Upper lobe of left lung (tissue), 6 donors: ENCODE data around the gene PHLDA1. TPM values are rescaled to one million over a fixed set of nuclear protein-coding genes. Genes with fewer than 3 reads are reported as not detected.

ENCODE experiments used
- ATAC-seq, 2 donors: fragments of 200-7000 bp; cut with Tn5 transposase; one replicate each; pipeline ENCODE4 v1.9.1; 2022; ENCODE audit warnings: mild to moderate bottlenecking in 2 of 2, moderate library complexity in 2 of 2; ENCODE audit not compliant: low FRiP score in 2 of 2
- DNase-seq, 2 donors: peaks; one replicate each; pipeline ENCODE4 v3.0.0-alpha.2; 2019 to 2020
- H3K27ac ChIP-seq, 4 donors: fragments of 200-600 bp; sonication (generic); one replicate each; pipeline ENCODE4 v1.5.1; 2016 to 2019
- H3K27me3 ChIP-seq, 4 donors: fragments of 200-600 bp; sonication (generic); one replicate each; pipeline ENCODE4 v1.5.1; 2017 to 2019
- H3K36me3 ChIP-seq, 4 donors: fragments of 200-600 bp; sonication (generic); one replicate each; pipeline ENCODE4 v1.5.1; 2016 to 2019
- H3K4me1 ChIP-seq, 4 donors: fragments of 200-600 bp; sonication (generic); one replicate each; pipeline ENCODE4 v1.5.1; 2018 to 2019
- H3K4me3 ChIP-seq, 4 donors: fragments of 200-600 bp; sonication (generic); one replicate each; pipeline ENCODE4 v1.5.1; 2017 to 2019; ENCODE audit warnings: mild to moderate bottlenecking in 2 of 4, moderate library complexity in 1 of 4
- H3K9me3 ChIP-seq, 4 donors: fragments of 200-600 bp; sonication (generic); one replicate each; pipeline ENCODE4 v1.5.1; 2018 to 2019
- EP300 ChIP-seq, 4 donors: sonication (generic); formaldehyde crosslinking; IDR thresholded peaks; one replicate each; pipeline ENCODE4 v1.5.1; 2017; ENCODE audit warnings: antibody characterized with exemption in 4 of 4, control low read depth in 2 of 4
- POLR2A ChIP-seq, 4 donors: fragments of 450-650 bp; IDR thresholded peaks; one replicate each; pipeline ENCODE4 v1.5.1; 2016 to 2017; ENCODE audit warnings: antibody characterized with exemption in 4 of 4, mild to moderate bottlenecking in 2 of 4
- POLR2AphosphoS5 ChIP-seq, 2 donors: sonication (generic); formaldehyde crosslinking; IDR thresholded peaks; one replicate each; pipeline ENCODE4 v1.5.1; 2017; ENCODE audit warnings: antibody characterized with exemption in 2 of 2
- WGBS, 2 donors: methylation state at CpG; one replicate each; pipeline ENCODE4 v1.1.5; 2017 to 2018; 5-methylcytosine and 5-hydroxymethylcytosine counted together
- total RNA-seq, 6 donors: library from RNA; depleted of rRNA in 4 of 6; stranded (reverse); fragments of >200 nt in 4 of 6; gene quantifications; one replicate each; pipeline versions ENCODE4 v1.1.0 to v1.2.1, GENCODE V29; 2016 to 2021
- TF ChIP-seq, protein P1 (sequence below), 6 experiments: fragments of 450-650 bp in 4 of 6; fragments of 200-600 bp in 2 of 6; sonication (generic) in 2 of 6; IDR thresholded peaks; one replicate each; pipeline ENCODE4 v1.5.1; 2016 to 2019; ENCODE audit warnings: antibody characterized with exemption in 6 of 6
- donor health status: DM: no; HTN: no; CAD: no; lungs with moderate emphysema.
- donor health status: DM: no; HTN: yes; CAD: no; lungs with severe emphysema.

The PHLDA1 gene
- total RNA-seq, 6 donors from 2014 or later, result 5.2 to 31.2 (median 14.0) TPM

DNA sequence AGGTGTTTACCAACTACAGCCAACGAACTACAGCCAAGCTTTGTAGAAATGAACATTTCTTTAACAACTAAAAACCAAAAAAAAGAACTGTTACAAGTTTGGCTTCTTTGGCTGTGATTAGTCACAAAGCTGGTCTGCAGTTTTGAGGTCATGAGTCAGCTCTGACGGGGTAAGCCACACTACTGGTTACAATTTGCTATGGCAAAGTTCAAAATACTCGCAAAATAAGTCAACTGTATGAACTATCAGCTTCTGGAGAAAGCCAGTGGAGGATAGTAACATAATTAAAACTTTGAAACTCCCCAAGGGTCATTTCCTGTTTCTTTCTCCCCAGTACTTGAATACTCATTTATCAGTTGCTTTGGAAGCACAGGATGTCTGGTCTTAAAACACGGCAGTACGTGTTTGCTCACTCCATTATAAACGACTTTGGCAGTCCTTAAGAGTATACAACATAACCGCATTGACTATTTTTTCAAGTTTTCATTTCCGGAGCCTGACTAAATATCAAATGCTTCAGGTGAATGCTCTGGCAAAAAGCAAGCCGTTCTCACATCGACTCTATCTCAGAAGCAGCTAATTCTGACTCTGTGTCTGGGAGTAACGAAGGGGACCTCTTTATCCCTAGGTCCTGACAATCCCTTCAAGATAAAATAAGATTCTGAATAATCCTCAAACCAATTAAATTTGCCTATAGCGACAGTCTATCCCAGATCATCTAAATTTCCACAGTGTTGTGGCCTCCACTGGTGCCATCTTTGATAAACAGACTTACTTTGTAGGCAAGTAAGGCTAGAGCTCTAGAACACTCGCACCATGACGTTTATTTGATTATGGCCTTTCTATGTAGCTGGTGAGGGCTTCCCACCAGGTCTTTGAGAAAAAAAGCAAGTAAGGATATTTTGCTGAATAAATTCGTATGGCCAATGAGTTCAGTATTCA is 10.6 kb downstream of the PHLDA1 start:
- WGBS, 2 donors, result 39 to 55% methylated on average over 15 of the region's 15 CpGs
- TF ChIP-seq POLR2A (IDR thresholded peaks at IDR 0.05) (no peak), EP300 (IDR thresholded peaks at IDR 0.05) (no peak), POLR2AphosphoS5 (IDR thresholded peaks at IDR 0.05) (no peak)
- TF ChIP-seq, protein P1, sequence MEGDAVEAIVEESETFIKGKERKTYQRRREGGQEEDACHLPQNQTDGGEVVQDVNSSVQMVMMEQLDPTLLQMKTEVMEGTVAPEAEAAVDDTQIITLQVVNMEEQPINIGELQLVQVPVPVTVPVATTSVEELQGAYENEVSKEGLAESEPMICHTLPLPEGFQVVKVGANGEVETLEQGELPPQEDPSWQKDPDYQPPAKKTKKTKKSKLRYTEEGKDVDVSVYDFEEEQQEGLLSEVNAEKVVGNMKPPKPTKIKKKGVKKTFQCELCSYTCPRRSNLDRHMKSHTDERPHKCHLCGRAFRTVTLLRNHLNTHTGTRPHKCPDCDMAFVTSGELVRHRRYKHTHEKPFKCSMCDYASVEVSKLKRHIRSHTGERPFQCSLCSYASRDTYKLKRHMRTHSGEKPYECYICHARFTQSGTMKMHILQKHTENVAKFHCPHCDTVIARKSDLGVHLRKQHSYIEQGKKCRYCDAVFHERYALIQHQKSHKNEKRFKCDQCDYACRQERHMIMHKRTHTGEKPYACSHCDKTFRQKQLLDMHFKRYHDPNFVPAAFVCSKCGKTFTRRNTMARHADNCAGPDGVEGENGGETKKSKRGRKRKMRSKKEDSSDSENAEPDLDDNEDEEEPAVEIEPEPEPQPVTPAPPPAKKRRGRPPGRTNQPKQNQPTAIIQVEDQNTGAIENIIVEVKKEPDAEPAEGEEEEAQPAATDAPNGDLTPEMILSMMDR (IDR thresholded peaks at IDR 0.05), result no peak

GRCh38 chr12:76020281-76020680 is 11.3 kb downstream of the PHLDA1 start:
- Histone ChIP-seq H3K27me3 (no peaks in the 10 kb centered on the region), H3K4me3 (no peak overlapping the region), H3K4me1 (peaks cover 15 to 35% (median 23%) of the 10 kb centered on the region in 4 donors), H3K36me3 (no peaks in the 10 kb centered on the region), H3K9me3 (no peaks in the 10 kb centered on the region), H3K27ac (peak overlapping the region; percentile 33 to 70 (median 65))
- TF ChIP-seq POLR2A (IDR thresholded peaks at IDR 0.05), result no peak
- TF ChIP-seq POLR2AphosphoS5 (IDR thresholded peaks at IDR 0.05), result peak in 1 of 2 donors; percentile 45
- DNase-seq (peak in 1 of 2 donors; percentile 75), ATAC-seq (peak; percentile 57 to 73)
- 51 to 52% methylated on average over 3 to 5 of the region's 5 CpGs for WGBS, 2 donors

More for the DNA sequence above, 10.6 kb downstream of the PHLDA1 start:
- no peaks in the 10 kb centered on the region for H3K9me3 ChIP-seq
- H3K4me3 ChIP-seq, result no peak overlapping the region
- H3K36me3 ChIP-seq, result no peaks in the 10 kb centered on the region
- DNase-seq, result peak in 1 of 2 donors; percentile 50
- peaks cover 15 to 35% (median 23%) of the 10 kb centered on the region in 4 donors for H3K4me1 ChIP-seq
- peak overlapping the region; percentile 33 to 70 (median 65) for H3K27ac ChIP-seq
- no peaks in the 10 kb centered on the region for H3K27me3 ChIP-seq
- ATAC-seq, result peak; percentile 62 to 87

- WGBS, 2 donors, result 59 to 71% methylated on average over 1 of the region's 1 CpG
Measured at GRCh38 chr12:76018672-76019071, 12.9 kb downstream of the PHLDA1 start.

DNA sequence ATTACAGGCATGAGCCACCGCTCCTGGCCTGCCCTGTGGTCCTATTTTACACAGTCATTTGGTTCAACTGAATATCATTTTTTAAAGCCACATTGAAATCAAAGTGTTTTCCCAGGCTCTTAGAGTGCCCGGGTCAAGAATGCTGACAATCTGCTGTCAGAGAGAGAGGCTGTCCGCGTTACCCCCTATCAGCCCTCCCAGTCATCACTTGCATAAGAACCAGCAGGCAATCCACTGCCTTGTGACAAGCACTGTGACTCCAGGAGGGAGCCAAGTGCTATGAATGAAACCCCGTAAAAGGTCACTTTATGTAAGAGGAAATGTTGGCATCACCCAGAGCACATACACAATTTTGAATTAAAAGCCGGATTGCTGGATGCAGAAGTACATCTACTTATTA is 13.5 kb downstream of the PHLDA1 start:
- DNase-seq (peak in 1 of 2 donors; percentile 64), ATAC-seq (peak; percentile 40 to 75)
- H3K4me1 ChIP-seq, result peaks cover 15 to 35% (median 23%) of the 10 kb centered on the region in 4 donors
- H3K4me3 ChIP-seq, result no peak overlapping the region
- no peaks in the 10 kb centered on the region for H3K9me3 ChIP-seq
- no peaks in the 10 kb centered on the region for H3K36me3 ChIP-seq
- H3K27me3 ChIP-seq, result no peaks in the 10 kb centered on the region
- TF ChIP-seq POLR2A (IDR thresholded peaks at IDR 0.05) (no peak), EP300 (IDR thresholded peaks at IDR 0.05) (peak in 1 of 4 donors; percentile 75), POLR2AphosphoS5 (IDR thresholded peaks at IDR 0.05) (peak in 1 of 2 donors; percentile 49)
- TF ChIP-seq, protein P1 (IDR thresholded peaks at IDR 0.05), result no peak
- WGBS, 2 donors, result 22 to 41% methylated on average over 6 of the region's 6 CpGs
- H3K27ac ChIP-seq, result peak overlapping the region in 1 of 4 donors; percentile 18

More at GRCh38 chr12:76018672-76019071, 12.9 kb downstream of the PHLDA1 start:
- H3K9me3 ChIP-seq, result no peaks in the 10 kb centered on the region
- H3K4me1 ChIP-seq, result peaks cover 15 to 35% (median 23%) of the 10 kb centered on the region in 4 donors
- H3K27ac ChIP-seq, result peak overlapping the region in 1 of 4 donors; percentile 18
- DNase-seq, result no peak
- H3K27me3 ChIP-seq, result no peaks in the 10 kb centered on the region
- peak in 1 of 2 donors; percentile 72 for ATAC-seq
- H3K36me3 ChIP-seq, result no peaks in the 10 kb centered on the region
- TF ChIP-seq, protein P1 (IDR thresholded peaks at IDR 0.05), result no peak
- TF ChIP-seq POLR2A (IDR thresholded peaks at IDR 0.05), result no peak
- TF ChIP-seq POLR2AphosphoS5 (IDR thresholded peaks at IDR 0.05), result no peak
- no peak for TF ChIP-seq EP300 (IDR thresholded peaks at IDR 0.05)
- H3K4me3 ChIP-seq, result no peak overlapping the region

- H3K4me3 ChIP-seq, result no peak overlapping the region
- no peaks in the 10 kb centered on the region for H3K9me3 ChIP-seq
- ATAC-seq, result no peak
- no peak overlapping the region for H3K27ac ChIP-seq
- 86 to 88% methylated on average over 8 of the region's 8 CpGs for WGBS, 2 donors
- no peaks in the 10 kb centered on the region for H3K27me3 ChIP-seq
- TF ChIP-seq POLR2AphosphoS5 (IDR thresholded peaks at IDR 0.05) (no peak), POLR2A (IDR thresholded peaks at IDR 0.05) (no peak), EP300 (IDR thresholded peaks at IDR 0.05) (no peak)
- TF ChIP-seq, protein P1 (IDR thresholded peaks at IDR 0.05), result no peak
- no peak for DNase-seq
- peaks cover 0 to 18% (median 8%) of the 10 kb centered on the region in 4 donors for H3K4me1 ChIP-seq
- H3K36me3 ChIP-seq, result no peaks in the 10 kb centered on the region
Measured at GRCh38 chr12:76014007-76014406, 17.6 kb downstream of the PHLDA1 start.
